HL-60 (cell line): ENCODE results near the gene E2F8.

Experiments used
- GABPA ChIP-seq: IDR thresholded peaks from 2 replicates; pipeline ENCODE4 v1.6.1; 2012; ENCODE audit warnings: low read depth
- POLR2AphosphoS5 ChIP-seq: IDR thresholded peaks from 2 replicates; pipeline ENCODE4 v1.6.1; 2012; ENCODE audit warnings: low read depth
- SPI1 ChIP-seq: IDR thresholded peaks from 2 replicates; pipeline ENCODE4 v1.6.1; 2012; ENCODE audit warnings: low read depth, mild to moderate bottlenecking, borderline replicate concordance
- TF ChIP-seq, protein P1 (sequence below): IDR thresholded peaks from one replicate; pipeline ENCODE4 v1.5.1; 2011; ENCODE audit warnings: low read length, control low read depth, inconsistent platforms; ENCODE audit not compliant: insufficient read depth

DNA sequence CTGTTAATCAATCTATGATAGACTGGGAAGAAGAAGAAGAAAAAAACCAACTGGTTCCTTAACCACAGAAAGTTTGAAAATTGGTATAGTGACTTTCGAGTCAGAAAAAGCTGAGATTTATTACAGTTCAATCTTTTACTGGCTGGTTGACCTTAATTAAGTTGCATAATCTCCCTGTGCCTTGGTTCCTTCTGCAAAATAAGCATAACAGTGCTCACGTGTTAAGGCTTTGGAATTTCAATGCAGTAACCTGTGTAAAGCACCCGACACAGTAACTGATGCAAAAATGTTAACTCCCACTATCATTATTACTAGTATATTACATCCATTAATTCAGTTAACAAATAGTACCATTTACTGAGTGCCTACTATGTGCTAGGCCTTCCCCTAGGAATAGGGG, 22.6 kb upstream of the E2F8 start:
- TF ChIP-seq, protein P1, sequence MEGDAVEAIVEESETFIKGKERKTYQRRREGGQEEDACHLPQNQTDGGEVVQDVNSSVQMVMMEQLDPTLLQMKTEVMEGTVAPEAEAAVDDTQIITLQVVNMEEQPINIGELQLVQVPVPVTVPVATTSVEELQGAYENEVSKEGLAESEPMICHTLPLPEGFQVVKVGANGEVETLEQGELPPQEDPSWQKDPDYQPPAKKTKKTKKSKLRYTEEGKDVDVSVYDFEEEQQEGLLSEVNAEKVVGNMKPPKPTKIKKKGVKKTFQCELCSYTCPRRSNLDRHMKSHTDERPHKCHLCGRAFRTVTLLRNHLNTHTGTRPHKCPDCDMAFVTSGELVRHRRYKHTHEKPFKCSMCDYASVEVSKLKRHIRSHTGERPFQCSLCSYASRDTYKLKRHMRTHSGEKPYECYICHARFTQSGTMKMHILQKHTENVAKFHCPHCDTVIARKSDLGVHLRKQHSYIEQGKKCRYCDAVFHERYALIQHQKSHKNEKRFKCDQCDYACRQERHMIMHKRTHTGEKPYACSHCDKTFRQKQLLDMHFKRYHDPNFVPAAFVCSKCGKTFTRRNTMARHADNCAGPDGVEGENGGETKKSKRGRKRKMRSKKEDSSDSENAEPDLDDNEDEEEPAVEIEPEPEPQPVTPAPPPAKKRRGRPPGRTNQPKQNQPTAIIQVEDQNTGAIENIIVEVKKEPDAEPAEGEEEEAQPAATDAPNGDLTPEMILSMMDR, result no peak
- TF ChIP-seq SPI1 (no peak), POLR2AphosphoS5 (no peak), GABPA (no peak)
